HG02885 (cell line): ENCODE results near the gene ARMH3.

Experiments used
- ATAC-seq: cut with Tn5 transposase; IDR thresholded peaks from one replicate; pipeline ENCODE4 v1.9.1; 2021; ENCODE audit warnings: mild to moderate bottlenecking; ENCODE audit not compliant: unreplicated experiment, poor library complexity

Gene ARMH3, protein sequence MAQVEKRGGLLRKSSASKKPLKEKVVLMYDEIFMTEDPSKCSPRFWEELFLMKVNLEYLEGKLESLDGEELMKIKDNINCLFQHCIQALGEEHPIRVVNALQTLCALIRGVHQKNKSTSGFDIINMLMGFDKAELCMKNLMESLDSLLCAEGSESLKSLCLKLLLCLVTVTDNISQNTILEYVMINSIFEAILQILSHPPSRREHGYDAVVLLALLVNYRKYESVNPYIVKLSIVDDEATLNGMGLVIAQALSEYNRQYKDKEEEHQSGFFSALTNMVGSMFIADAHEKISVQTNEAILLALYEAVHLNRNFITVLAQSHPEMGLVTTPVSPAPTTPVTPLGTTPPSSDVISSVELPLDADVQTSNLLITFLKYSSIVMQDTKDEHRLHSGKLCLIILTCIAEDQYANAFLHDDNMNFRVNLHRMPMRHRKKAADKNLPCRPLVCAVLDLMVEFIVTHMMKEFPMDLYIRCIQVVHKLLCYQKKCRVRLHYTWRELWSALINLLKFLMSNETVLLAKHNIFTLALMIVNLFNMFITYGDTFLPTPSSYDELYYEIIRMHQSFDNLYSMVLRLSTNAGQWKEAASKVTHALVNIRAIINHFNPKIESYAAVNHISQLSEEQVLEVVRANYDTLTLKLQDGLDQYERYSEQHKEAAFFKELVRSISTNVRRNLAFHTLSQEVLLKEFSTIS

DNA sequence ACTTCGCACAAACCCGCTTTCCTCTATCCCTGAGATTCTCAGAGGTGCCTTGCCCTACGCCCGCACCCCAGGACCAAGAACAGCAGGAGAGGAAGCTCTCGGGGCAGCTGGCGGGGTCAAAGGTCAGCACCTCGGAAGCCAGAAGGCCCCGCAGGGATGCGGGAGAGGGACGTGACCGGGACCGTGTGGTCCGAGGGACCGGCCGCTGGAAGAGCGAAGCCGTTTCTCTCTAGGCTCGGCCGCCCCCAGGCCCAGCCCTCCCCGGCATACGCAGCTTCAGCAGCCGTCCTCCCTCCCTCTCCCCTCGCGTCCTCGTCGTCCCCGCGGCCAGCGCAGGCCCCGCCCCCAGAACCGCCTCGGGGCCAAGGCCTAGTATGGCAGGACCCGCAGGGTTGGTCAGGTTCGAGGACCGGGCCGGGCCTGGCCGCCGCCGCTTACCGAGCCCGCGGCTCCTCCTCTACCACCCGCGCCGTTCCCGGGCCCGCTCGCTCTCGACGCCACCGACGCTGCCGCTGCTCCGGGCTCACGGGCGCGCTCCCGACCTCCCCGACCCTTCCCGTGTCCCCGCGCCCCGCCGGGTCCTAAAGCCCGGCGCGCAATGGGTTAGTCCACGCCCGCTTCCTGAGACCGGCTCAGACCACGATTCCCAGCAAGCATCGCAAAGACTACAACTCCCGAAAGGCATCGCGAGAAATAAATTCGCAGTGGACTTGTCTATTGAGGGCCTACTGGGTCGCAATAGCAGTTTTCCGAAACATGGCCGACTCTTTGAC is at the start of gene ARMH3:
ARMH3 (minus strand) TSS at position 527 of the 773 bp plus-strand sequence. CDS start 16,059 bp downstream, outside the sequence.
- ATAC-seq: peak; percentile 94

DNA sequence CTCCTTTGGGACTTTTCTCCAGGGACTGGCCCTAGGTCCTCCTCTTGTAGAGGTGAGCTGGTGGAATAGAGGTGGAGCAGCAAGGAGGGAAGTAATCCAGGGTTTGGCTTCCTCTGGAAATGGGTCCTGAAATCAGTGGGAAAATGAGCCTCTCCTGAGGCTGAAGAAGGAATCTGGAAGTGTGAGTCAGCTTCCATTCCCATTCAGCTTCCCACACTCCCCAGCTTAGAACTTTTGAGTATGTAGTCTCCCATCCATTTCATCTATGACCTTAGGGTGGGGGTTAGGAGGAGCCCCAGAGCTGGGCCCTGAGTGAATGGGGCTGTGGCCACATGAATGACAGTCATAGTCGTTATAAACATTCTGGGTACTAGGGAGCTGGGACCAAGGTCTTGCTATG is 46.4 kb upstream of the ARMH3 start:
- ATAC-seq: no peak

DNA sequence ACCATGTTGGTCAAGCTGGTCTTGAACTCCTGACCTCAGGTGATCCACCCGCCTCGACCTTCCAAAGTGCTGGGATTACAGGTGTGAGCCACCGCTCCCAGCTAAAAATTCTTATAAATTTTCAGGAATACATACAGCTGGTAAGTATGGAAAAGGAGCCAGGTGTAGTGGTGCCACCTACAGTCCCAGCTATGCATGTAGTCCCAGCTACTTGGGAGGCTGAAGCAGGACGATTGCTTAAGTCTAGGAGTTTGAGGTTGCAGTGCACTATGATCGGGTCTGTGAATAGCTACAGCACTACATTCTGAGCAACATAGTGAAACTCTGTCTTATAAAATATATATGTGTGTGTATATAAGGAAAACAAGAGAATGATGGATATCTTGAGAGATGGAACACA is 45.2 kb upstream of the ARMH3 start:
- ATAC-seq: no peak

DNA sequence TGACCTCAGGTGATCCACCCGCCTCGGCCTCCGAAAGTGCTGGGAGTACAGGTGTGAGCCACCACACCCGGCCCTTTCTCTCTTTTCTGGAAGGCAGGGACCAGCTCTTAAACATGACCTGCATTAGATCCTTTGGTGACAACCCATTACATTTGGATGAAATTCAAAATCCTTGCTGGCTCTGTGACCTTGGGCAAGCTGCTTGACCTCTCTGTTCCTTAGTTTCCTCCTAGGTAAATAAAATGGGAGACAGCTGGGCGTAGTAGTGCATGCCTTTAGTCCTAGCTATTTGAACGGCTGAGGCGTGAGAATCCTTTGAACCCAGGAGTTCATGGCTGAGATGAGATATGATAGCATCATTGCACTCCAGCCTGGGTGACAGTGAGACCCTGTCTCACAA is 40.5 kb upstream of the ARMH3 start:
- ATAC-seq: no peak

DNA sequence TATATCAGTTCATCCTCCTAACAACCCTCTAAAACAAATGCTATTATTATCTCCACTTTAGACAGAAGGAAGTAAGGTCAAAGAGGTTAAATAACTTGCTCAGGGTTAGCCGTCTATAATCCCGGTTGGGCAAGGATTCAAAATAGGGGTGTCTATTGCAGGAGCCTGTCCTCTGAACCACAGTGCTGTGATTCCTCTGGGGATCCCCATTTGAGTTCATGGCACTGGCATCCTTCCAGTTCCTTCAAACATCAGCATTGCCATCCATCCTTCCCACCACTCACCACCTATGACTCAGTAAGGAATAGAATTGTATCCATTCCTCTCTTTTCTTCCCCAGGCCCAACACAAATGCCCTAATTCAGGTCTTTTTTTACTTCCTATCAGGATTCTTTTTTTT is 34.8 kb upstream of the ARMH3 start:
- no peak for ATAC-seq

DNA sequence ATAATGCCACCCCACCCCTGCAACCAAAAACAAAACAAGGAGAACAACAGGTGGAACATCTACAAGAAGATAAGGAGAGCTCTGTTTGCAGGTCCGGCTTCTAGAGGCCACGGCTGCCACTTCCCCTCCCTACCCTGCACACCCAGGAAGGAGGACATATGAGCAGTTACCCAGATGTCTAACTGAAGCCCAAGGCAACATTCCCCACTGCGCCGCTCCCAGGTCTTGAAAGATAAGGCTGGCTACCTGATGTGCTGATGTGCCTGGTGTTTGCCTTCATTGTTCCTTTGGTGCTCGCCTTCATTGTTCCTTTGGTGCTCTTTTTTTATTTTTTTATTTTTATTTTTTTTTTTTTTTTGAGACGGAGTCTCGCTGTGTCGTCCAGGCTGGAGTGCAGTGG is 30.2 kb upstream of the ARMH3 start:
- no peak for ATAC-seq

DNA sequence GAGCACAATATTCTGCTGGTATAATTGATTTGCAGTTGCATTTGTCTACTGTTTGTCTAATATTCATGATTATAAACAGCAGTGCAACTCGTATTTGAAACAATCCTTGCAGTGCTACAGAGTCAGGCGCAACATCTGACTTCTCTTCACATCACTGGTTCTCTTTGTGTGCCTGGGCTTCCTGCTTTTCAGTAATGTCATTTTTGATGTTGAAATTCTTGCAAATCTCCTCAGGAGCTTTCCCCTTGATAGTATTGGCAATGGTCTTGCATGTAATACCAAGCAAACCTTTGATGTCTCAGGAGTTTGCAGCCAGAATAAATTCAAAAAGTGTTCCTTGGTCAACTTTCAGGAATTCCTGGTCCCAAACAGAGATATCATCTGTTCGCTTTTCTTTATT is 29.4 kb upstream of the ARMH3 start:
- ATAC-seq: no peak

DNA sequence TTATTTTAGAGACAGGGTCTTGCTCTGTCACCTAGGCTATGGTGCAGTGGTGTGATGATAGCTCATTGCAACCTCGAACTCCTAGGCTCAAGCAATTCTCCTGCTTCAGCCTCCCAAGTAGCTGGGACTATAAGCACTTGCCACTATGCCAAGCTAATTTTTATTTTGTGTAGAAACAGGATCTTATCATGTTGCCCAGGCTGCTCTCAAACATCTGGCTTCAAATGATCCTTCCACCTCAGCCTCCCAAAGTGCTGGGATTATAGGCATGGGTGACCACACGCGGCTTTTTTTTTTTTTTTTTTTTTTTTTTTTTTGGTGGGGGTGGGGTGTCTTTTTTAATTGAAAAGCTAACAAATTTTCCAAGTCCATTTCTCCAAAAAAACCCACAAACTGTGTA is 27.6 kb upstream of the ARMH3 start:
- ATAC-seq: no peak

DNA sequence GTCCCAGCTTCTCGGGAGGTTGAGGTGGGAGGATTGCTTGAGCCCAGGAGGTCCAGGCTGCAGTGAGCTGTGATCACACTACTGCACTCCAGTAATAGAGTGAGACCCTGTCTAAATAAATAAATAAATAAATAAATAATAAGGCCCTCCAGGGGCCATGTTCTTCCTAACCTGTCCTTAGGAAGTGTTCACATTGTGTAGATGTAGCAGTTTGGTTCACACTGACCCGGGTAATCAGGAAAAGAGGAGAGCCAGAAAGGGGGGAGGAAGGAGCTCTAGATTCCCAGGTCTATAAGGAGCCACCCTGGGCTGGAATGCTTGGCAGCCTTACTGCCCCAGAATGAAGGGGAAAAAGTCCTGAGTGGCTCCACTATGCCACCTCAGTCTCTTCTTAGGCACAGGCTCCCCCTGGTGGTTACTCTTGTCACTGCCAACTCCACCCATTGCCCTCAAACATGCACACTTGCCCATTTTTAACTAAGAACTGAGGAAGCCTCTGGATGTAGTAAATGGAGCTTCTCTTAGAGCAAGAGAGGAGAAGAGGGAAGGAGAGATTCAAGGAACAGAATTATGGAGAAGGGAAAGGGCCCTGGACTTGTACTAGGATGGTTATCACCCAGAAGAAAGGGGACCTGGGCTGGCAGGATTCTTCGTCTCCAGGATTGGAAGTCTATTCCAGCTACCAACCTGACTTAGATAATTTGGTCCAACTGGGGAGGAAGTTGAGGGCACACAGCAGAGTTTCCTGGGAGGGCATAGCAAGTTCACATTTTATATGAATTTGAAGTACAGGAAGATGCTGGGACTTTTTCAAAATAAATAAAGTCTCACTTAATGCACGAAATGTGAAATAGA is 16.9 kb upstream of the ARMH3 start:
- ATAC-seq: peak; percentile 45

DNA sequence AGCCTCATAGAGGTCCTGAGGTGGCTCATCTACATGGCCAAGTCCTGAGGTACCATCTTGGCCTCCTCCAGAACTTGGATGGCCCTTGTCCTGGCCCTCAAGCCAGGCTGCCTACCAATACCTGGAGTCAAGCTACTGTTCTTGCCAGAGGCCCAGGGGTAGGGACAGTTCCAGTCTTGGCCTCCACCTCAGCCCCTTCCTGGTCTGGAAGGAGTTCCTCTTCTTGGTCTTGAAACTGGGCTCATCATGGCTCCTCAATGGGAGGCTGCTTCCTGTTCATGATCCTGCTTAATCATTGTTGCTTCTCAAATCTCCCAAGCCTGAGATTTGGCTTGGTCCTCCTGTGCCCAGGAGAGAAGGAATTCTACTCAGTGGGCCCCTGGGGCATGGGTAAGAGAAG is 13.1 kb upstream of the ARMH3 start:
- no peak for ATAC-seq

DNA sequence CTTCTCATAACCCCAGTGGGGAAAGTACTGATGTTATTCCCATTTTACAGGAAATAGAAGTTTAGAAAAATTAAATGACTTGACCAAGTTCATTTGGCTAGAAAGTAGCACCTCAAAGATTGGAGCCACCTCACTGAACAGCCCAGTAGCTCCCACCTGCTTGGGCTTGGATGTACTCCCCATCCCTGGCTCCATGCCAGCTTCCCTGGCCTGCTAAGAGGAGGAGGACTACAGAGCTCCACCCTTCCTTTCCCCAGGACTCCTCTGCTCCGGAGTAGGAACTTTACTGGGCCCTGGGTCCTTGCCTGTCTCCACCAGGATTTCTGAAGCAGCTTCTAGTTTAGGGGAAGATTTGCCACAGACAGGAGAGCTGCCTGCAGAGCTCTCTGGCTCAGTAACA is 12.2 kb upstream of the ARMH3 start:
- ATAC-seq: no peak

DNA sequence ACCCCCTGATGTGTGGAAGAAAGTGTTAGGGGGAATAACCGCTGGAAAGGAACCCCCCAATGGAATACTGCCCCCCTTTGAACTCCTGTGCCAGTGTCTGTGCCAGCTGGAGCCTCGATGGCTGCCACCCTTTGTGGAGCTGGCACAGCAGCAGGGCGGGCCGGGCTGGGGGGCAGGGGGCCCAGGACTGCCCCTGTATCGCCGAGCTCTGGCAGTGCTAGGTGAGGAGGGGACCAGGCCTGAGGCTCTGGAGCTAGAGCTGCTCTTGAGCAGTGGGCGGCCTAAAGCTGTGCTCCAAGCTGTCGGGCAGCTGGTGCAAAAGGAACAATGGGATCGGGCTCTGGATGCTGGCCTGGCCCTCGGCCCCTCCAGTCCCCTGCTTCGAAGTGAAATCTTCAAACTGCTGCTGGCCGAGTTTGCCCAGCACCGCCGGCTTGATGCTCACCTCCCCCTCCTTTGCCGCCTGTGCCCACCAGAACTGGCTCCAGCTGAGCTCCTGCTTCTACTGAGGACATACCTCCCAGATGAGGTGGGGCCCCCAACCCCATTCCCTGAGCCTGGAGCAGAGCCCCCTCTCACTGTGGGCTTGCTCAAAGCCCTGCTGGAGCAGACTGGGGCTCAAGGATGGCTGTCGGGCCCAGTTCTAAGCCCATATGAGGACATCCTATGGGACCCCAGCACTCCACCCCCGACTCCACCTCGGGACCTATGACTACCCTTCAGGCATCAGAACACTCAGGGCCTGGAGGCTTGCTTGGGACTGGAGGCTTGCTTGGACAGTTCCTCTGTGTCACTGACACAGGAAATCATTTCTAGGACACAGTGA is 11.3 kb upstream of the ARMH3 start:
- ATAC-seq: no peak

DNA sequence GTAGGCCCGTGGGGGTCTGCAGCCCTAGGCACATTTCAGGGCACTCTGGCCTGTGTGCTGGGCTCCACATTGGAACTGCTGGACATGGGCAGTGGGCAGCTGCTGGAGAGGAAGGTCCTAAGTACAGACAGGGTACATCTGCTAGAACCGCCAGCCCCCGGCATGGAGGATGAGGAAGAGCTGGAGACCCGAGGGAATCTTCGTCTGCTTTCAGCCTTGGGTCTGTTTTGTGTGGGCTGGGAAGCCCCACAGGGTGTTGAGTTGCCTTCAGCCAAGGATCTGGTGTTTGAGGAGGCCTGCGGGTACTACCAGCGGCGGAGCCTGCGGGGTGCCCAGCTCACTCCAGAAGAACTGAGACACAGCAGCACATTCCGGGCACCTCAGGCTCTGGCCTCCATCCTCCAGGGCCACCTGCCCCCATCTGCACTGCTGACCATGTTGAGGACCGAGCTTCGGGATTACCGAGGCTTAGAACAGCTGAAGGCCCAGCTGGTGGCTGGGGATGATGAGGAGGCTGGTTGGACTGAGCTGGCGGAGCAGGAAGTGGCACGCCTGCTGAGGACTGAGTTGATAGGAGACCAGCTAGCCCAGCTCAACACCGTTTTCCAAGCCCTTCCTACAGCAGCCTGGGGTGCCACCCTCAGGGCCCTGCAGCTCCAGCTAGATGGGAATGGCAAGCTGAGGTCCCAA is 10.6 kb upstream of the ARMH3 start:
- ATAC-seq: no peak

DNA sequence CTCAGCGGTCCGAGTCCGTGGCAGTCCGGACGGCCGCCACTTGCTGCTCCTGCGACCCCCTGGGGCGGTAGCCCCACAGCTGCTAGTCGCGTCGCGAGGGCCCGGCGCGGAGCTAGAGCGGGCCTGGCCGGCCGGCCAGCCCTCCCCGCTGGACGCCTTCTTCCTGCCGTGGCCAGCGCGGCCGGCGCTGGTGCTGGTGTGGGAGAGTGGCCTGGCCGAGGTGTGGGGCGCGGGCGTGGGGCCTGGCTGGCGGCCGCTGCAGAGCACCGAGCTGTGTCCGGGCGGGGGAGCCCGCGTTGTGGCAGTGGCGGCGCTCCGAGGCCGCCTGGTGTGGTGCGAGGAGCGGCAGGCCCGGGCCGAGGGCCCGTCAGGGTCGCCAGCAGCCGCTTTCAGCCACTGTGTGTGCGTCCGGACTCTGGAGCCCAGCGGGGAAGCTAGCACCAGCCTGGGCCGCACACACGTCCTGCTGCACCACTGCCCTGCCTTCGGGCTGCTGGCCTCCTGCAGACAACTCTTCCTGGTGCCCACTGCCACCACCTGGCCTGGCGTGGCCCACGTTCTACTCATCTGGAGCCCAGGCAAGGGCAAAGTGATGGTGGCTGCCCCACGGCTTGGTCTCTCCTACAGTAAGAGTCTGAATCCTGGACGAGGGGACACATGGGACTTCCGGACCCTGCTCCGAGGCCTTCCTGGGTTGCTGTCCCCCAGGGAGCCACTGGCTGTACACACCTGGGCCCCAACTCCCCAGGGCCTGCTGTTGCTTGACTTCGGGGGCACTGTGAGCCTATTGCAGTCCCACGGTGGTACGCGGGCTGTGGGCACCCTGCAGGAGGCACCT is 9.8 kb upstream of the ARMH3 start:
- ATAC-seq: peak; percentile 32

DNA sequence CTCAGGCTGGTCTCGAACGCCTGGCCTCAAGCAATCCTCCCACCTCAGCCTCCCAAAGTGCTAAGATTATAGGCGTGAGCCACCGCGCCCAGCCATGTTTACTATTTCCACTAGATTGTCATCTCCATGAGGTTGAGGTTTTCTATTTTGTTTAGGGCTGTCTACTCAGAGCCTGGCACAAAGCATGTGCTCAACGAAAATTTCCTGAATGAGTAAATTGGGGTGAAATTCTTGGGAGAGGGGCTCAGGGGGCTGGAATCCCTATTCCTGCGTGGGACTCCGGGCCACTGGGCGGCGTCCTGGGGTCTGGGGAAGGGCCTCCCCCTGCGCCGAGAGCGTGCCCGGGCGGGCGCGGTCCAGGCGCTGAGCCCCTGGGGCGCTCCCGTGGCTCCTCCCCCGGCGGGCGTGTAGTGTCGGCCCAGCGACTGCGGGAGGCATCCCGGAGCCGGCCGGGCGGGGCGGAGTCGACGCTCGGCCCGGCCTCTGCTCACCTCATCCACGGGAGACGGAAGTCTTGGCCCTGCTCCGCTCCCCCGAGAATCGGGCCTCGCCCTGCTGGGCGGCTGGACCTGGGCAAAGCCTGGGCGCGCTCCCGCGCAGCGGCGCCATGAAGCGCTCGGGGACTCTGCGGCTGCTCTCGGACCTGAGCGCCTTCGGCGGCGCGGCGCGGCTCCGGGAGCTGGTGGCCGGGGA is 9.0 kb upstream of the ARMH3 start, which contains the start of gene HPS6:
HPS6 (plus strand) TSS at position 482 of the 693 bp plus-strand sequence; CDS start at position 608, 126 bp downstream.
- ATAC-seq: peak; percentile 95

DNA sequence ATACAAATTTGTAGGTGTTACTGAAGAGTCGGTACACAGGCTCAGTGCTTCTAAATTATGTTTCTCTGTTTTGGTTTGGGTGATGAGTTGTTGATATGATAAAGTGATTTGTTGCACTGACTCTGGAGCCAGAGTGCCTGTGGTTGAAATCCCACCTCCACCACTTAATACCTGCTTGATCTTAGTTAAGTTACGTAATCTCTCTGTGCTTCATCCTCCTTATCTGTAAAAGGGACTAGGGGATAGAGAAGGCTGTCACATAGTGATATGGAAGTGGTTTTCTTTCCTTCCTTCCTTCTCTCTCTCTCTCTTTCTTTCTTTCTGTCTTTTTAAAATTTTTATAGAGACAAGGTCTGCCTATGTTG is 8.5 kb upstream of the ARMH3 start:
- no peak for ATAC-seq

DNA sequence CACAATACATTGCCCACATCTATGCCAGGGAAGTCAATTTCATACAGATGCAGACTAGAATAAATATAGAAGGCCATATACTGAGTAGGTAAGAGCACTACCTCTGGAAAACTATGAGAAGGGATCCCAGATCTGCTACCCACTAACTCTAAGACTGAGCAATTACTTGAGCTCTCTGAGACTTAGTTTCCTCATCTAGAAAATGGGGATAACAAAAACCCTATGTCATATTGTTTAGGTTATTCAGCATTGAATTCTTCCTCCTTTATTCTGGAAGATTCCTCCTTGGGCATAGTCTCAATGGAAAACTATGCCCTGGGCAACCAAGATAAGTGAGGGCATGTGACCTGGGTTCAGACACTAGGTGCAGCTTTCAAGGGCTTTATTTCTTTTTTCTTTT is 4.0 kb upstream of the ARMH3 start:
- ATAC-seq: no peak
